Lower leg skin (tissue), 3 donors: ENCODE results near the gene CTNNA2.

Source experiments
- CTCF ChIP-seq, 3 donors: fragments of 450-650 bp; IDR thresholded peaks; one replicate each; pipeline ENCODE4 v1.5.1; 2016; ENCODE audit warnings: antibody characterized with exemption in 3 of 3, mild to moderate bottlenecking in 3 of 3, moderate library complexity in 2 of 3
- POLR2A ChIP-seq, 2 donors: fragments of 450-650 bp; IDR thresholded peaks; one replicate each; pipeline ENCODE4 v1.6.1; 2016 to 2017; ENCODE audit warnings: antibody characterized with exemption in 2 of 2, mild to moderate bottlenecking in 1 of 2, moderate library complexity in 1 of 2

- TF ChIP-seq CTCF (IDR thresholded peaks at IDR 0.05), result no peak
- TF ChIP-seq POLR2A (IDR thresholded peaks at IDR 0.05), result no peak
Observed at GRCh38 chr2:80469428-80469827, 956.6 kb downstream of the CTNNA2 start.
